DOHH2 (cell line): ENCODE results near the gene DNAH10.

ENCODE experiments used
- H3F3A ChIP-seq: fragments of 200-600 bp; sonication (generic), shearing (Covaris generic); 2 replicates; pipeline ENCODE4 v1.6.0; 2016; ENCODE audit warnings: antibody characterized with exemption, mild to moderate bottlenecking; ENCODE audit not compliant: control insufficient read depth, insufficient read depth
- H3K27ac ChIP-seq: fragments of 200-600 bp; sonication (generic); 2 replicates; pipeline ENCODE4 v1.5.1; 2014; ENCODE audit warnings: low read depth, mild to moderate bottlenecking, low read length, moderate library complexity
- H3K27me3 ChIP-seq: fragments of 200-600 bp; sonication (generic); 2 replicates; pipeline ENCODE4 v1.6.1; 2014; ENCODE audit warnings: mild to moderate bottlenecking, low read length, mixed read lengths; ENCODE audit not compliant: control insufficient read depth
- H3K36me3 ChIP-seq: fragments of 200-600 bp; sonication (generic); 2 replicates; pipeline ENCODE4 v1.6.1; 2014; ENCODE audit warnings: mild to moderate bottlenecking, low read length, moderate library complexity, mixed read lengths; ENCODE audit not compliant: control insufficient read depth
- H3K4me1 ChIP-seq: fragments of 200-600 bp; sonication (generic); 2 replicates; pipeline ENCODE4 v1.6.1; 2014; ENCODE audit warnings: mild to moderate bottlenecking, low read length, mixed read lengths; ENCODE audit not compliant: control insufficient read depth
- H3K4me2 ChIP-seq: fragments of 200-600 bp; sonication (generic); 2 replicates; pipeline ENCODE4 v1.6.0; 2014; ENCODE audit warnings: mild to moderate bottlenecking, low read length, moderate library complexity
- H3K4me3 ChIP-seq: fragments of 200-600 bp; sonication (generic); 2 replicates; pipeline ENCODE4 v1.5.1; 2014; ENCODE audit warnings: mild to moderate bottlenecking, low read length, mixed read lengths
- H3K79me2 ChIP-seq: fragments of 200-600 bp; sonication (generic); 2 replicates; pipeline ENCODE4 v1.6.1; 2014; ENCODE audit warnings: mild to moderate bottlenecking, low read length, mixed read lengths; ENCODE audit not compliant: control insufficient read depth
- H3K9me2 ChIP-seq: fragments of 200-600 bp; sonication (generic); replicated peaks from 2 replicates; pipeline ENCODE4 v1.6.1; 2014; ENCODE audit warnings: mild to moderate bottlenecking, low read length, mixed read lengths; ENCODE audit not compliant: control insufficient read depth
- H3K9me3 ChIP-seq: fragments of 200-600 bp; sonication (generic); 2 replicates; pipeline ENCODE4 v1.6.1; 2014; ENCODE audit warnings: antibody characterized with exemption, low read length, mixed read lengths; ENCODE audit not compliant: control insufficient read depth, insufficient read depth
- H4K20me1 ChIP-seq: fragments of 200-600 bp; sonication (generic); 2 replicates; pipeline ENCODE4 v1.6.0; 2014; ENCODE audit warnings: low read depth, mild to moderate bottlenecking, antibody characterized with exemption, low read length, moderate library complexity; ENCODE audit not compliant: control insufficient read depth, insufficient read depth
- CTCF ChIP-seq: fragments of 200-600 bp; sonication (generic); IDR thresholded peaks from one replicate; pipeline ENCODE4 v1.5.1; 2014; ENCODE audit warnings: antibody characterized with exemption, mild to moderate bottlenecking, low read depth, low read length; ENCODE audit not compliant: poor library complexity, severe bottlenecking
- EZH2phosphoT487 ChIP-seq: fragments of 200-600 bp; sonication (generic); IDR thresholded peaks from 2 replicates; pipeline ENCODE4 v1.6.1; 2017; ENCODE audit warnings: borderline replicate concordance, mild to moderate bottlenecking, antibody characterized with exemption, low read length, moderate library complexity, mixed read lengths

The DNAH10 gene

GRCh38 chr12:123958462-123958861, 196.4 kb downstream of the DNAH10 start:
- no peak overlapping the region for H3K4me3 ChIP-seq
- no peaks in the 10 kb centered on the region for H3K9me3 ChIP-seq
- no peak overlapping the region for H3K4me2 ChIP-seq
- H3K79me2 ChIP-seq, result no peaks in the 10 kb centered on the region
- H4K20me1 ChIP-seq, result no peaks in the 10 kb centered on the region
- no peaks in the 10 kb centered on the region; the same call in 1 of the 2 replicates for H3K27me3 ChIP-seq
- no peak for TF ChIP-seq EZH2phosphoT487
- TF ChIP-seq CTCF, result no peak
- no peaks in the 10 kb centered on the region for H3F3A ChIP-seq
- H3K9me2 ChIP-seq, result no peaks in the 10 kb centered on the region
- no peak overlapping the region for H3K27ac ChIP-seq
- H3K36me3 ChIP-seq, result no peaks in the 10 kb centered on the region
- no peaks in the 10 kb centered on the region for H3K4me1 ChIP-seq

GRCh38 chr12:123958876-123959275, 196.8 kb downstream of the DNAH10 start:
- H3F3A ChIP-seq, result no peaks in the 10 kb centered on the region
- H3K79me2 ChIP-seq, result no peaks in the 10 kb centered on the region
- no peaks in the 10 kb centered on the region for H3K4me1 ChIP-seq
- no peak overlapping the region for H3K4me2 ChIP-seq
- no peaks in the 10 kb centered on the region; the same call in 1 of the 2 replicates for H3K27me3 ChIP-seq
- H4K20me1 ChIP-seq, result no peaks in the 10 kb centered on the region
- no peaks in the 10 kb centered on the region for H3K9me3 ChIP-seq
- no peaks in the 10 kb centered on the region for H3K9me2 ChIP-seq
- TF ChIP-seq CTCF, result no peak
- no peak for TF ChIP-seq EZH2phosphoT487
- no peak overlapping the region for H3K27ac ChIP-seq
- no peak overlapping the region for H3K4me3 ChIP-seq
- H3K36me3 ChIP-seq, result no peaks in the 10 kb centered on the region

GRCh38 chr12:123960029-123960735, 198.1 kb downstream of the DNAH10 start:
- H3K27ac ChIP-seq, result no peak overlapping the region
- no peak overlapping the region for H3K4me3 ChIP-seq
- H3K4me2 ChIP-seq, result no peak overlapping the region
- no peaks in the 10 kb centered on the region for H4K20me1 ChIP-seq
- TF ChIP-seq CTCF (no peak), EZH2phosphoT487 (no peak)
- H3K4me1 ChIP-seq, result no peaks in the 10 kb centered on the region
- H3K9me3 ChIP-seq, result no peaks in the 10 kb centered on the region
- no peaks in the 10 kb centered on the region; the same call in 1 of the 2 replicates for H3K27me3 ChIP-seq
- H3K79me2 ChIP-seq, result no peaks in the 10 kb centered on the region
- H3K9me2 ChIP-seq, result no peaks in the 10 kb centered on the region
- no peaks in the 10 kb centered on the region for H3K36me3 ChIP-seq
- no peaks in the 10 kb centered on the region for H3F3A ChIP-seq
